Mononuclear cell (primary cell): Measurements from ENCODE around the gene SDK1. TPM values are rescaled to one million over a fixed set of nuclear protein-coding genes. Genes with fewer than 3 reads are reported as not detected.

ENCODE experiments used
- H3K27me3 ChIP-seq: 2 replicates; pipeline ENCODE4 v1.6.0; 2011; ENCODE audit warnings: low read length, control low read depth; ENCODE audit not compliant: insufficient read depth
- H3K4me1 ChIP-seq: 2 replicates; pipeline ENCODE4 v1.5.1; 2011; ENCODE audit warnings: mild to moderate bottlenecking, low read length, control low read depth; ENCODE audit not compliant: insufficient read depth
- H3K4me3 ChIP-seq: 2 replicates; pipeline ENCODE4 v1.5.1; 2011; ENCODE audit warnings: mild to moderate bottlenecking, low read length, moderate library complexity
- H3K9me3 ChIP-seq: 2 replicates; pipeline ENCODE4 v1.5.1; 2011; ENCODE audit warnings: low read depth, mild to moderate bottlenecking, control low read depth, low read length
- total RNA-seq: library from RNA; depleted of rRNA; stranded (reverse); fragments of >200 nt; gene quantifications from one replicate; pipeline ENCODE4 v1.2.3, GENCODE V29; 2012

Gene SDK1
- total RNA-seq, 1 donor: 0.31 TPM

DNA sequence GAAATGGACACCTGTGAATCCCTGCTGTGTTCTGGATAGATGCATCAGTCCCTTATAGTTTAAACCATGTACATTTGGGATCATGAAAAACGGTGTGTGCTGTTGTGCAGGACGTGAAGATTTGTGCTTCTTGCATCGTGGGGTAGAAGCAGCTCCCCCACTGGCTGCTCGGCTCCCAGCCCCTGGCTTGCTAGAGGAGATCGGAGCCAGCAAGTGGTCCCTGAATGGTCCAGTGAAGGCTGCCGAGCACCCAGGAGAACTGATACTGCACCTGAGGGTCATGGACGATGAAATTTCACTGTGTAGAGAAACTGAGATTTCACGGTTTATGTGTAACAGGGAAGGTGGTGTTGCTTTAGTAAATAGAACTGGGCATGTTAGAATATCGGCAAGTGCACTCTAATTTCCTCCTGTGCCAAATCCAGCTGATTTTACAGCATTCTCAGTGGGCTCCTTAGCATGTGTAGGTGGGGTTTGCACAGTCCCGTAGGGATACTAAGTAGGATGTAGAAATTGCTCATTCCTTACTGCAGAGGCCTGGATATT lies 726.0 kb downstream of the SDK1 start:
- no peaks in the 10 kb centered on the region for H3K9me3 ChIP-seq
- H3K4me3 ChIP-seq: no peak overlapping the region
- H3K27me3 ChIP-seq: no peaks in the 10 kb centered on the region
- no peaks in the 10 kb centered on the region for H3K4me1 ChIP-seq

DNA sequence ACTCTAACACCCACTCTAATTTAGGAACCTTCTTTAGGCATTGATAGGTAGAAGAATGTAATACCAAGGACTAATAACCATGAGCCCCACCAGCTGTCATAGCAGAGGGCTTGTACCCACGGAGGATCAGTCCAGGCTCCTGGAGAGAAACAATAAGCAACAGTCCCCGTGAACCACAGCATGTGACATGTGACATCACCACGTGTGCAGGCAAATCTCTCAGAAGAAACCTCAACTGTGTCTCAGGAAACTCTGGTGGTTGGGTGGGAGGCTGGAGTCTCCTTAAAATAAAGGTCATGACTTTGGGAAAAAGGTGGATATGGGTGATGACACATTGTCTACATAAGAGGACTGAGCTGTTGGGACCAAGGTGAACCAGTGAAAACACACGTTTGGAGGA lies 727.2 kb downstream of the SDK1 start:
- Histone ChIP-seq H3K9me3 (no peaks in the 10 kb centered on the region), H3K4me1 (no peaks in the 10 kb centered on the region), H3K4me3 (no peak overlapping the region), H3K27me3 (no peaks in the 10 kb centered on the region)

- H3K4me3 ChIP-seq: no peak overlapping the region
- no peaks in the 10 kb centered on the region for H3K9me3 ChIP-seq
- H3K27me3 ChIP-seq: no peaks in the 10 kb centered on the region
- H3K4me1 ChIP-seq: no peaks in the 10 kb centered on the region
Measured at GRCh38 chr7:4029941-4030340, 728.9 kb downstream of the SDK1 start.

DNA sequence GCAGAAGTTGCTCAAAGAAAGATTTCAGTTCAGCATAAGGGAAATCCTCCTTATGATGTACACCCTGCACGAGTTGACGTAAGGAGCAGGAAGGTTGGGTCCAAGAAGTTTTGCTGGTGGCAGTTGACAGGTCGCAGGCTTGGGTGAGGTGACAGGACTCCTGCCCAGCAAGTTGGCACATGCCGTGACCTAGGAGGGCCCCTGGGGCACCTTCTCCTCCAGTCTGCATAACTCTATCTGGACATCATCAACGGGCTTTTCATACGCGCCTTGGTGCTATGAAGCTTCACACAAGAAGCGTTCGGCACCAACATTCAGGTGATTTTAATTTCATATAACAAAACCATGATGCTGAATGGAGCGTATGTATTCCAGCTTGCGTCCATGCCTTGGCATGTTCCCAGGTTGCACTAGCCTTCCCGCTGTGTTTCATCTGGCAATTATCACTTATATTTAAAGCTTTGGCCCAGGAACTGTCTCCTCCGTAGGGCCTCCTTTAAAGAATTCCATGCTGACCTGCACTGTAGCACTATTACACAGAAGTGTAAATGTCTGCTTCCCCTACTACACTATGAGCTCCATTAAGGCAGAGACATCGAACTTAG lies 729.4 kb downstream of the SDK1 start:
- no peaks in the 10 kb centered on the region for H3K4me1 ChIP-seq
- no peak overlapping the region for H3K4me3 ChIP-seq
- H3K27me3 ChIP-seq: no peaks in the 10 kb centered on the region
- no peaks in the 10 kb centered on the region for H3K9me3 ChIP-seq

GRCh38 chr7:4033996-4034395 lies 732.9 kb downstream of the SDK1 start:
- H3K4me1 ChIP-seq: no peaks in the 10 kb centered on the region
- no peak overlapping the region for H3K4me3 ChIP-seq
- no peaks in the 10 kb centered on the region for H3K9me3 ChIP-seq
- no peaks in the 10 kb centered on the region for H3K27me3 ChIP-seq

DNA sequence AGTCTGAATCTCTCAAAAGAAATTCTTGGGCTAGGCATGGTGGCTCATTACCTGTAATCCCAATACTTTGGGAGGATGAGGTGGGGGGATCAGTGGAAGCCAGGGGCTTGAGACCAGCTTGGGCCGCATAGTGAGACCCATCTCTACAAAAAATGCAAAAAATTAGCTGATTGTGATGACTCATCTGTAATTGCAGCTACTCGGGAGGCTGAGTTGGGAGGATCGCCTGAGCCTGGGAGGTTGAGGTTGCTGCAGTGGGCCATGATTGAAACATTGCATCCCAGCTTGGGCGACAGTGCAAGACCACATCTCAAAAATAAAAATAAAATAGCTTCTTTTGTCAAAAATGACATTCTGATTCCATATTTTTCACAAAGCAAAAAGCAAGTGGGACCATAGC lies 736.3 kb downstream of the SDK1 start:
- H3K4me3 ChIP-seq: no peak overlapping the region
- H3K4me1 ChIP-seq: no peaks in the 10 kb centered on the region
- H3K27me3 ChIP-seq: no peaks in the 10 kb centered on the region
- H3K9me3 ChIP-seq: no peaks in the 10 kb centered on the region

DNA sequence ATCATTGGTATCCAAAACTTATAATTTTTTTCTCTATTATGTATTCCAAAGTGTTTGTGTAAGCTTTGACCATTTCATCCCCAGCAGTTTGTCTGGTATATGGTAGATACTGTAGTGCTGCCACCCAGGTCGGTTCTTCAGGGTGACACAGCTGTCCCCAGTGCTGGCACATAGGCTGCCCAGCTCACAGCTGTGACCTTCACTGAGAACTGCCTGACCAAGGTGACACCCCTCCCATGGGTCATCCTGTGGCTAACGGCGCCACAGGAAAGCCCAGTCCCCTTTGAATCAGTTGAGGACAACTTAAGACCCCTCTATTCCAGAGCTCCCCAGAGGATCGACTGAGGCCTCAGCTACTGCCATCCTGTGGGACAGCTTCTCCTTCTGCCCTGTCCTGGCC lies 736.8 kb downstream of the SDK1 start:
- Histone ChIP-seq H3K4me3 (no peak overlapping the region), H3K9me3 (no peaks in the 10 kb centered on the region), H3K4me1 (no peaks in the 10 kb centered on the region), H3K27me3 (no peaks in the 10 kb centered on the region)

DNA sequence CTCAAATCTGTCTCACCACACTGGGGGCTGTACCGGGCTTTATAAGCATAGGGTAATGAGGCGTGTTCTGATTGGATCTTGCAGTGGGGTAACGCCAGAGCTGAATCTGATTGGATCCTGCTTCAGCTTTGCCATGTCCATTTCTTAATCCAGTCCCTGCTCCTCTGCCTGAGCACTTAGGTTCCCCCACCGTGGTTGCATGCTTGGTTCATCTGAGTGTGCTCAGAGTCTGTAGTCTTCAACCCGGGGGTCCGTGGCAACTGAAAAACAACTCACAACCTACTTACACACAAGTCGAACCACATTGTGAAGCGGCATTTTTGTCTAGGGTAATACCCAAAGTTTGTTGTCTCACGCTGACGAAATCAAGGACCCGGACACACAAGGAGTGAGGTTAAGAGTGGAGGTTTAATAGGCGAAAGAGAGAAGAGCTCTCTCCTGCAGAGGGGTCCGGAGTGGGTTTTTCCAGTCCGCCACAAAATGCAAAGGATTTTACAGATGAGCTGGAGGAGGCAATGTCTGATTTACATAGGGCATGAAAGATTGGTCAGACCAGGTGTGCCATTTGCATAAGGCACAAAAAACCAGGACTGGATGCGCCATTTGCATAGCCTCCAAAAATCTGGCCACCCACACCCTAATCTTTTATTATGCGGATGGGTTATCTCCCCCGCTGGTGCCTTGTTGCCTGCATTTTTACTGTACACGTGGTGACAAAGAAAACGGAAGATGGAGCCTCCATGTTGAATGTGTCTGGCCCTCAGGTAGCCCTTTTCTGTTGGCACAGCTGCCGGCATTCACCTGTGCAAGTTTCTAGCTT lies 739.3 kb downstream of the SDK1 start:
- H3K4me1 ChIP-seq: no peaks in the 10 kb centered on the region
- H3K27me3 ChIP-seq: no peaks in the 10 kb centered on the region
- H3K9me3 ChIP-seq: no peaks in the 10 kb centered on the region
- H3K4me3 ChIP-seq: no peak overlapping the region

DNA sequence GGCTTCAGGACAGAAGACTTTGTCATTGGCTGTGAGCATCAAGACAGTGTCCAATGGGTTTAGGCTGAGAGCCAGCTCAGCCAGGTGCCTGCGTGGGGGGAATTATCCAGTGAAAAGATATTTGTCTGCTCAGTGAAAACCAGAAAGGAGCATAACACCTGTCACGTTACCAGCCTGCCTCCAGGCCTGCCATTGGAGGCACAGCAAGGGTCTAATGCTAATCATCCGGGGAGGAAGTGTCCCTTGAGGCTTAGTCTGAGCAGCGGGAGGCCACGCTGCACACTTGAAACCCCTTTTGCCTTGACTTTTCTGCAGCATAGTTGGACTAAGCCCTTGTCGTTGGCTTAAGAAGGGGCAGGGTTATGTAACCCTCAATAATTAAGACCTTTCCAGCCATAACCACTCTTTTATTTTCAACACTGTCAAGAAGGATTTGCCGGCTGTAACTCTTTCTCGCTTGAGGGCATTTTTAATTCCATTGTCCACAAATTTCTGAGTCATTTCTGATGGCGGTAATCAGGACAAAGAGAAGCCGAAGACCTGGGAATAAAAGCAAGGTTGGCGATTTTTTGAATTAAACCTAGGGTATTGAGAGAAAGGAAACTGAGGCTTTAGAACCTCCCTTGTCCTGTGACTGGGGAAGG lies 741.5 kb downstream of the SDK1 start:
- Histone ChIP-seq H3K4me3 (no peak overlapping the region), H3K4me1 (no peaks in the 10 kb centered on the region), H3K27me3 (no peaks in the 10 kb centered on the region), H3K9me3 (no peaks in the 10 kb centered on the region)

DNA sequence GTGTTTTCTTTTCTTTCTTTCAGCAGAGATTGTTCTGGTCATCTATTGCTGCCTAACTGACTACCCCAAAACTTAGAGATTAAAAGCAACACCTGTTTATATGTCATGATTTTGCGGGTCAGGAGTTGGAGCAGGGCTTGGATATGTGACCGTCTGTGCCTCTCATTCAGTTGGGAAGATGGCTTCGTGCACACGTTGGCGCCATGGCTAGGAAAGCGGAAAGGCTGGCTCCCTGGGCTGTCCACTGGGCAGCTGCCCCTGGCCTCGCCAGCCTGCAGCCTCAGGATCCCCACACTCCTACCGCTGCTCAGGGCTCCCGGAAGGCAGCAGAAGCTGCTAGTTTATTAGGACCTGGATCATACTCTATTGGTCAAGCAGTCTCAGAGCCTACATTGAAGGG lies 742.9 kb downstream of the SDK1 start:
- Histone ChIP-seq H3K9me3 (no peaks in the 10 kb centered on the region), H3K4me1 (no peaks in the 10 kb centered on the region), H3K4me3 (no peak overlapping the region), H3K27me3 (no peaks in the 10 kb centered on the region)

DNA sequence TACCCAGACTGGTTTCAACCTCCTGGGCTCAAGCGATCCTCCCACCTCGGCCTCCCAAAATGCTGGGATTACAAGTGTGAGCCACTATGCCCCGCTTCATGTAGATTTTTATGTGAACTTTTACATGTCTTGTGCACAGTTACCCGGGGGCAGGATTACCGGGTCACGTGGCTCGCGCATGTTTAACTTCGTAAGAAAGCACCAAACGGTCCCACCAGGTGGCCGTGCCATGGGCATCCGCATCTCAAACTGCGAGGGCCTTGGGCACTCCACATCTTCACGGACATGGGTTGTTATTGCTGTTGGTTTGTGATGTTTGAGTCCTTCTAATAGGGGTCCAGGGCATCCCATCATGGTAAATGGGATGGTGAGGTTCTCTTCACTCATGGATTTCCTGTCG lies 744.4 kb downstream of the SDK1 start:
- Histone ChIP-seq H3K4me1 (no peaks in the 10 kb centered on the region), H3K4me3 (no peak overlapping the region), H3K9me3 (no peaks in the 10 kb centered on the region), H3K27me3 (no peaks in the 10 kb centered on the region)

DNA sequence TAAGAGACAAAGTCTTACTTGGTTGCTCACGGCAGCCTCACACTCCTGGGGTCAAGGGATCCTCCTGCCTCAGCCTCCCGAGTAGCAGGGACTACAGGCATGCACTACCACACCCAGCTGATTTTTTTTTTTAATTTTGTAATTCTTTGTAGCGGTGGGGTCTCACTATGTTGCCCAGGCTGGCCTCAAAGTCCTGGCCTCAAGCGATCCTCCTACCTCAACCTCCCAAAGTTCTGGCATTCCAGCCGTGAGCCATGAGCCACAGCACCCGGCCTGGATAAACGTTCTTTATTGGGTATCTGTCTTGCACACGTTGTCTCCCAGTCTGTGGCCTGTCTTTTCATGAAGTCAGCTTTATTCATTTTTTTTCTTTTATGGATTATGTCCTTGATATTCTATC lies 744.9 kb downstream of the SDK1 start:
- H3K4me3 ChIP-seq: no peak overlapping the region
- H3K27me3 ChIP-seq: no peaks in the 10 kb centered on the region
- H3K4me1 ChIP-seq: no peaks in the 10 kb centered on the region
- no peaks in the 10 kb centered on the region for H3K9me3 ChIP-seq

GRCh38 chr7:4048336-4048735 lies 747.3 kb downstream of the SDK1 start:
- H3K9me3 ChIP-seq: no peaks in the 10 kb centered on the region
- no peak overlapping the region for H3K4me3 ChIP-seq
- no peaks in the 10 kb centered on the region for H3K4me1 ChIP-seq
- no peaks in the 10 kb centered on the region for H3K27me3 ChIP-seq

GRCh38 chr7:4049202-4049601 lies 748.1 kb downstream of the SDK1 start:
- Histone ChIP-seq H3K9me3 (no peaks in the 10 kb centered on the region), H3K4me3 (no peak overlapping the region), H3K27me3 (no peaks in the 10 kb centered on the region), H3K4me1 (no peaks in the 10 kb centered on the region)

DNA sequence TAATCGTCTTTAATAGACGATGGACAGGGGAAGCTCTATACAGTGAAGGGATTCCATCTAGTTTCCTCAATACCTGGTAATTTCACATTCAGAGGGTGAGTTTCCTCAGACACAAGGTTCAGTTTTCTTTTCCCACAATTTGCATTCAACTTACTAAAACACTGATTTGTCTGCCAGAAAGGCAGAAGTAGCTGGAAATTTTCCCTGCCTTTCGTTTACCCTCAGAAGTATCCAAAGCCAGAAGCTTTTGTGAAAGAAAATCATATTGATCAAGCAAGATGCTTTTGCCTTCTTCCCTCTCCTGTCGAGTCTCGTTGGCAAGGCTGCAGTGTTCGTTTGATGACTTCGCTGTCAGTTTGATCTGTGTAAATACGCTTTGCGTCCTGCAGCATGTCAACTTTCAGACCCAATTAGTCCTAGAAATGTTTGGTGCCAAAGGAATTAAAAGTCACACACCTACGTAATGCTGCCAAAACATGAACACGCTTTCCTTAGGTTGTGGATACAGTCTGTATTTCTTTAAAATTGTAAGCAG lies 749.1 kb downstream of the SDK1 start:
- H3K4me1 ChIP-seq: no peaks in the 10 kb centered on the region
- no peak overlapping the region for H3K4me3 ChIP-seq
- no peaks in the 10 kb centered on the region for H3K9me3 ChIP-seq
- no peaks in the 10 kb centered on the region for H3K27me3 ChIP-seq
